PC-3 (cell line): Measurements from ENCODE around the gene C12orf76.
"Not testable (repeated sequence)": the region's sequence is repeated elsewhere in the genome, so short reads cannot be mapped to it uniquely, and the experiment has no call there.

Experiments used
- CTCF ChIP-seq: fragments of 300-600 bp; sonication (generic); conservative IDR thresholded peaks from 2 replicates; pipeline ENCODE4 v1.5.1; 2017; ENCODE audit warnings: antibody characterized with exemption, low read depth, mild to moderate bottlenecking, low read length
- EZH2phosphoT487 ChIP-seq: fragments of 300-600 bp; sonication (generic); IDR thresholded peaks from 2 replicates; pipeline ENCODE4 v1.6.1; 2018; ENCODE audit warnings: mild to moderate bottlenecking, antibody characterized with exemption, low read length, borderline replicate concordance

GRCh38 chr12:110008681-110009398 lies 39.5 kb downstream of the C12orf76 start:
- TF ChIP-seq EZH2phosphoT487, CTCF: not testable (repeated sequence)
